ENCODE measurements around the gene GOLGA5.

Gene GOLGA5

DNA sequence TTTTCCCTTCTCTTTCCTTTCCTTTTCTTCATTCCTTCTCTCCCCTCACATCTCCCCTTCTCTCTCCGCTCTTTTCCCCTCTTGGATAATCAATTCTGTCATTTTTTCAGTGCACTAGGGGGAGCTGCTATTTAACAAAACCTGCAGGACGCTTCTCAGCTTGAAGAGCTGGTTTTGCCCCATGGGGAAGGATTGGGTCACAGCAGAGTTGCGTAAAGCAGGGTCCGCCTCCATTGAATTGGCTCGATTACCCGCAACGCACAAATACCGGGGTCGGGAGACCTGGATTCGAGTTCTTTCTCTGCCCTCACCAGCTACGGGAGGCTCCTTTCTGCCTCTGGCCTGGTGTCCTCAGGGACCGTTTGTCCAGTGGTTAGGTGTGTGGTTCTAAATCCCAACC lies 86.7 kb downstream of the GOLGA5 start:
- no peak for ATAC-seq

DNA sequence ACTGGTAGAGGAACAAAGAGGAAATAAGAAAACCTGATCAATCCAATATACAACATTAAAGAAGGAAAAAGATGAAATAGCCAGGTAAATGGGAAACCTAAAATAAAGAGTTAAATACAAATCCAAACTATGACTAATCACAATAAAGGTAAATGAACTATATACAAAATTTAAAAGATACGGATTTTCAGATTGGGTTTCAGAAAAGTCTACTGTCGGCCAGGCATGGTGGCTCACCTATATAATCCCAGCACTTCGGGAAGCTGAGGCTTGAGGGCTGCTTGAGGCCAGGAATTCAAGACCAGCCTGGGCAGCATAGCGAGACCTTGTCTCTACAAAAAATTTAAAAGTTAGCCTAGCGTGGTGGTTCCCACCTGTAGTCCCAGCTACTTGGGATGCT lies 89.0 kb downstream of the GOLGA5 start:
- ATAC-seq, result no peak

DNA sequence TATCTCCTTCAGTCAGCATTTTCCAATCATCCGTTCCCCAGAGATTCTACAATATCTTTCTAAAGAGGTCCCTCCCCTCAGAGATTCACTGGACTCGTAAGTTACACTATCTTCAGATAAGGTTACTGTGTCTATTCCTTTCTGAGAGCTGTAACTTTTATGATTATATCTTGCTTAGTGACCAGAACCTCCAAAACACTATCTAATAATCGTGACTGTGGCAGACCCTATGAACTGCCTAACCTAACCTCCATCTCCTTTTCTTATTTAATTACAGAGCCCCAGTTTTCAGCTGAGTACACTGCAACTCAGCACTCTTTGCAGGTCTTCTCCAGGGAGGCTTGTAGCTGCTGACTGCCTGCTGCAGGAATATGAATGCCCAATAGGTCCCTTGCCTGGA lies 90.3 kb downstream of the GOLGA5 start:
- ATAC-seq, result no peak

DNA sequence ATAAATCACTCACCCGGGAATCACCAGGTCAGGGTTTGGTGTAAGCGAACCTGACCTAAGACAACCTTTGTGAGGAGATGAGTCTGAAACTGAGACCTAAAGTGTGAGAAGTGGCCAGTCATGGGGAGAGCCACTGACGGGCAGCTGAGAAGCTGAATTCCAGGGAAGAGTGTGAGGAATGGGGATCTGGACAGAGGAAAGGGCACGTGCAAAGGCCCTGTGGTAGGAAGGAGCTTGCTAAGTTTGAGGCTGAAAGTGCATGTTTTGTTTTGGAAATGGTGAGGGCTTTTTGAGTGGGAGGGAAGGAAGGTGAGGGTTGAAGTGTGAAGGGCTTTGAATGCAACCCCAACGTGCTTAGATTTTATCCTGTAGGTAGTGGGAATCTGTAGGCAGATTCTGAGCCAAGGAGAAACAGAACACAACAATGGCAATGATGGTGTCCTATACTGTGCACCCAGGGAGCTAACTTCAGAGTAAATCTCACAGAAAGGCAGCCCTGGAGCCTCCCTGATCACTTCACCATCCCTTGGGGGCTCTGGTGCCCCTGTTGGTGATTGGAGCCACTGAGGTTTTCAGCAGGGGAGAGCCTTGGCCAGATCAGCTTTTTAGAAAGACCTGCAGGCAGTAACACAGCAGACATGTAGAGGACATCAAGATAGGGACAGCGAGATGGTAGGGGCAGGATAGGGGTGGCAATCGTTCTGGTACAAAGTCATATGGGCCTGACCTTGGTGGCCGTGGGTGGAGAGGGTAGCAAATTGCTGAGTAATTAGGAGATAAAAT lies 91.4 kb downstream of the GOLGA5 start:
- no peak for ATAC-seq

DNA sequence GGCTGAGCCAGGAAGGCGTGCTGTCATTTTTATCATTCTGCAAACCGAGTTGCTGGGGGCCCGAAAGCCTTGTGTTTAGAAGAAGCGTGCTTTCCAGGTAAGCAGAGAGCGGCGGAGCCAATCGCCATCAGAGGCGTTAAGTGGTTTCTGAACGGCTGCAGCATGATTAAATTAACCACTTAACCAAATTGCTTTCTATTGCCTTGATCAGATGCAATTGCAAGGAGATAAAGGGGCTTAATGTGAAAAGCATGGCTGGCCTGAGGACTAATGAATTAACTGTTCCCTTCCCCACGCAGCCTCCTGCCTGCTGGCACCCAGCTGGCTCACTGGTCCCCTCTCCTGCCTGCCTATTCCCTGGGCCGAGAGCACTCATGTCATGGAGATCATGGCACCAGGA lies 92.2 kb downstream of the GOLGA5 start:
- ATAC-seq, result no peak

DNA sequence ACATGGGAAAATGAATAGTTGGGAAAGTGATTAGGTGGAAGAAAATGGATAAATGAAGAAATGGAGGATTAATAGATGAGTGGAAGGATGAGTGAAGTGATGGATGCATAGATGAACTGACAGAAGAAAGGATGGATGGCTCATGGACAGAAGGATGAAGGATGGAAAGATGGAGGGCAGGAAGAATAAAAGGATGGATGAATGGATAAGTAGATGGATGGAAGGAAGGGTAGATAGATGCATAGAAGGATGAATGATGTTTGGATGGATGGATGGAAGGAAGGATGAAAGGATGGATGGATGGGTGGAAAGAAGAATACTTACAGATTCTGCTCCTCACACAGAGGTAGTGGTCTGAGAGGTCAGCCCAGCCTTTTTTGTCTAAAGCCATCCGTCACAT lies 93.1 kb downstream of the GOLGA5 start:
- no peak for ATAC-seq

DNA sequence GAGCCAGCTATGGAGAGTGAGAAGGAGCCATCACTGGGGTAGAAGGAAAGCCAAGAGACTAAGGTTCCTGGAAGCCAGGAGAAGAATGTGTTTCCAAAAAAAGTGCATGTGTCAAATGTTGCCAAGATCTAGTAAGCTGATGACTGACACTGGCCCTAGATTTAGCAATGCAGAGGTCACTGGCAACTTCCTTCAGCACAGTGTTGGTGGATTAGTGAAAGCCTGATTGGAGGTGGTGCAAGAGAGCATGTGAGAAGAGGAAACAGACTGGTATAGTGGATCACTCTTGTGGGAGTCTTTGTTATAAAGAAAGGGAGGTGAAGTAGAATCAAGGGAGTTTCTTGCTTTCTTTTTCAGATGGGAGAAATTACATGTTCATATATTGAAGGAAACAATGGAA lies 94.8 kb downstream of the GOLGA5 start:
- no peak for ATAC-seq
